HEK293 (cell line): ENCODE data around the gene TAAR1.

Experiments used
- CTCF ChIP-seq: fragments of 450-650 bp; formaldehyde crosslinking; IDR thresholded peaks from 2 replicates; pipeline ENCODE4 v1.5.1; 2016; ENCODE audit warnings: missing biosample characterization, missing genetic modification characterization
- GLIS2 ChIP-seq: fragments of 450-650 bp; formaldehyde crosslinking; IDR thresholded peaks from 2 replicates; pipeline ENCODE4 v1.5.1; 2016; ENCODE audit warnings: missing biosample characterization, missing genetic modification characterization
- OVOL3 ChIP-seq: fragments of 450-650 bp; formaldehyde crosslinking; IDR thresholded peaks from 2 replicates; pipeline ENCODE4 v1.5.1; 2016; ENCODE audit warnings: missing biosample characterization, missing genetic modification characterization
- REST ChIP-seq: fragments of 450-650 bp; formaldehyde crosslinking; IDR thresholded peaks from 2 replicates; pipeline ENCODE4 v1.5.1; 2016; ENCODE audit warnings: missing biosample characterization, missing genetic modification characterization
- TRIM28 ChIP-seq: IDR thresholded peaks from 2 replicates; pipeline ENCODE4 v1.6.1; 2011; ENCODE audit warnings: low read length, control low read depth, borderline replicate concordance
- ZFP3 ChIP-seq: fragments of 450-650 bp; formaldehyde crosslinking; IDR thresholded peaks from 2 replicates; pipeline ENCODE4 v1.5.1; 2016; ENCODE audit warnings: low read depth, missing biosample characterization, missing genetic modification characterization
- ZNF10 ChIP-seq: fragments of 450-650 bp; formaldehyde crosslinking; IDR thresholded peaks from 2 replicates; pipeline ENCODE4 v1.5.1; 2017; ENCODE audit warnings: missing biosample characterization, missing genetic modification characterization
- ZNF335 ChIP-seq: fragments of 450-650 bp; formaldehyde crosslinking; conservative IDR thresholded peaks from 2 replicates; pipeline ENCODE4 v1.5.1; 2016; ENCODE audit warnings: missing biosample characterization, missing genetic modification characterization
- ZNF37A ChIP-seq: fragments of 450-650 bp; IDR thresholded peaks from 2 replicates; pipeline ENCODE4 v1.5.1; 2018; ENCODE audit warnings: missing biosample characterization, missing genetic modification characterization
- ZNF394 ChIP-seq: fragments of 450-650 bp; formaldehyde crosslinking; IDR thresholded peaks from 2 replicates; pipeline ENCODE4 v1.5.1; 2016; ENCODE audit warnings: missing biosample characterization, missing genetic modification characterization, mild to moderate bottlenecking, moderate library complexity, borderline replicate concordance
- ZNF585B ChIP-seq: fragments of 450-650 bp; formaldehyde crosslinking; IDR thresholded peaks from 2 replicates; pipeline ENCODE4 v1.5.1; 2016; ENCODE audit warnings: missing biosample characterization, missing genetic modification characterization
- TF ChIP-seq, protein P1 (sequence below): fragments of 450-650 bp; formaldehyde crosslinking; IDR thresholded peaks from 2 replicates; pipeline ENCODE4 v1.5.1; 2016; ENCODE audit warnings: missing biosample characterization, missing genetic modification characterization

DNA sequence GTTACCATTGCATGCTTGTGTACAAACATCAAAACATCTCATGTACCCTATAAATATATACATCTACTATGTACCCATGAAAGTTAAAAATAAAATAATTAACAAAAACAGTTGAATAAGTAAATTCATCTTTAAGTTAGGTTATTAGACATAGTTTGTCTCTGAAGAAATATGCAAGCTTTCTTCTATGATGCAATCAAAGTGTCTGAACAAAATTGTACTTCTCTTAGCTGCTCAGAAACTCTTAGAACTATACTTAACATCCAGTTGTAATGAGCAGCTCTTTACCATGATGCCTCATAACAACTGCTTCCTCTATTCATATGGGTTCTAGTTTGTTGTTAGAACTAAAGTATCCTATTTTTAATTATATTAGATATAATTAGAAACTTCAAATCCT lies 49.0 kb upstream of the TAAR1 start:
- no peak for TF ChIP-seq REST (tag by site-specific recombination)
- TF ChIP-seq ZNF335 (tag by site-specific recombination): no peak
- no peak for TF ChIP-seq OVOL3 (tag by site-specific recombination)
- TF ChIP-seq, protein P1, sequence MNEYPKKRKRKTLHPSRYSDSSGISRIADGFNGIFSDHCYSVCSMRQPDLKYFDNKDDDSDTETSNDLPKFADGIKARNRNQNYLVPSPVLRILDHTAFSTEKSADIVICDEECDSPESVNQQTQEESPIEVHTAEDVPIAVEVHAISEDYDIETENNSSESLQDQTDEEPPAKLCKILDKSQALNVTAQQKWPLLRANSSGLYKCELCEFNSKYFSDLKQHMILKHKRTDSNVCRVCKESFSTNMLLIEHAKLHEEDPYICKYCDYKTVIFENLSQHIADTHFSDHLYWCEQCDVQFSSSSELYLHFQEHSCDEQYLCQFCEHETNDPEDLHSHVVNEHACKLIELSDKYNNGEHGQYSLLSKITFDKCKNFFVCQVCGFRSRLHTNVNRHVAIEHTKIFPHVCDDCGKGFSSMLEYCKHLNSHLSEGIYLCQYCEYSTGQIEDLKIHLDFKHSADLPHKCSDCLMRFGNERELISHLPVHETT (tag by site-specific recombination): no peak
- no peak for TF ChIP-seq ZNF37A (tag by site-specific recombination)
- TF ChIP-seq CTCF: no peak
- no peak for TF ChIP-seq ZNF585B (tag by site-specific recombination)
- TF ChIP-seq ZFP3 (tag by site-specific recombination): no peak
- TF ChIP-seq GLIS2 (tag by site-specific recombination): no peak
- no peak for TF ChIP-seq ZNF10 (tag by site-specific recombination)
- no peak for TF ChIP-seq ZNF394 (tag by site-specific recombination)
- no peak for TF ChIP-seq TRIM28
